Myometrial cell (primary cell): ENCODE results near the gene SLFN14. TPM values are rescaled to one million over a fixed set of nuclear protein-coding genes. Genes with fewer than 3 reads are reported as not detected.

ENCODE experiments used
- total RNA-seq: library from RNA; depleted of rRNA; stranded (reverse); fragments of >200 nt; gene quantifications from 2 replicates; pipeline ENCODE4 v1.2.3, GENCODE V29; 2015

The SLFN14 gene
- total RNA-seq: not detected in 2 replicates

DNA sequence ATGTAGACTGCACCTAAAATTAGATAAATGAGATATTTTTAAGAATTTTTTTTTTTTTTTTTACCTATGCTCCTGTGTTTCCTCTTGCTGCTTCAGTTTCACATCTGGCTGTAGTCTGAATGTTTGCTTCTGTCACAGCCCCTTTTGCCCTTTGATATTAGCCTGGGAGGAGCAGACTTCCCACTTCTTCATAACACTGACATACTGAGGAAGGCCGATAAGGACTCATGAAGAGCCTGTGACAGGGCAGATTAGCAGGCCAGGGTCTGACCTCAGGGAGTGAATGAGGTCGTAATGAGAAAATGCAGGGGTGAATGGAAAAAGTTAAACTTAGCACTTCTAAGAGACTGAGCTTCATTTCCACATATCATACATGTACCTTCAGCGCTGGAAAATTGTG, at the start of gene SLFN14:
SLFN14 (minus strand) TSS at position 117 of the 400 bp plus-strand sequence. CDS start 2,757 bp downstream, outside the sequence.

DNA sequence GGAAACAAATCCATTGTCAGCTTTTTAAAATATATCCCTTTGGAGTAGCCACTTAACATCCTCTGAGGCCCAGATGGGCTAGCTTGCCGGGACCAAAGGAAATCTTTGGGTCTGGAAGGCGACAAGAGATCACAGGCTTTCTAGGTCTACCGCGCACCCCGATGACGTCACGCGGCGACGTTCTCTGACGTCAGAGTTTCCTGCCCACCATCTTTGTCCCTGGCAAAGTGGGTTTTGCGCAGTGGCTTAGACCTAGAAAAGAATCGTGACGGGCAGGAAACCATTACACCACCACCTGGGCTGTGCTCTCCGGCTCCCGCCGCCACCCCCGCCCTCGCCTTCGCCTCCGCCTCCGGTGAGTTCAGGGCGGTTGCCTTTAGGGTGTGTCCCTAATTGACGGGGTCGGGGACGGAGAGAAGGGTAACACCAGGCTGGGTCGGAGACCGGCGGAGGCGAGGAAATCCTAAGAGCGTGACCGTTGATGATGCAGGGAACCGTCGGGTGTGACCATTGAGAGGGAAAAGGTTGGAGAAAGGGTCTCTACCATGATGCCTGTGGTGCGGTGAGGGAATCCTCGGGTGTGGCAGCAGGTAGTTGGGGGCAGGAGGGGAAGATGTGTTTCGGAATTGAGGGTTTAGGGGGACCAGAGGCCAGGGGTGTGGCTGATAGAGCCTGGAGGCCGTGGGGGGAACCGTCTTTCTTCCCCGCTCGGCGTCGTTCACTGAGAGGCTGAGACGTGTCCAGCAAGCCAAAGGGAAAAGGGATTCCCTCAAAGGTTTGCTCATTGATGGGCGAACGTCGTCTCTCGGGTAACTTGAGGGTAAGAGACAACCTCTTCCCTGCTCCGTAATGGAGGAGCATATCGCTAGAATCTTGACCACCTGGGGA, 26.7 kb upstream of the SLFN14 start, which contains the start of gene AP2B1:
AP2B1 (plus strand) TSS at position 249 of the 888 bp plus-strand sequence. CDS start 6,709 bp downstream, outside the sequence.

DNA sequence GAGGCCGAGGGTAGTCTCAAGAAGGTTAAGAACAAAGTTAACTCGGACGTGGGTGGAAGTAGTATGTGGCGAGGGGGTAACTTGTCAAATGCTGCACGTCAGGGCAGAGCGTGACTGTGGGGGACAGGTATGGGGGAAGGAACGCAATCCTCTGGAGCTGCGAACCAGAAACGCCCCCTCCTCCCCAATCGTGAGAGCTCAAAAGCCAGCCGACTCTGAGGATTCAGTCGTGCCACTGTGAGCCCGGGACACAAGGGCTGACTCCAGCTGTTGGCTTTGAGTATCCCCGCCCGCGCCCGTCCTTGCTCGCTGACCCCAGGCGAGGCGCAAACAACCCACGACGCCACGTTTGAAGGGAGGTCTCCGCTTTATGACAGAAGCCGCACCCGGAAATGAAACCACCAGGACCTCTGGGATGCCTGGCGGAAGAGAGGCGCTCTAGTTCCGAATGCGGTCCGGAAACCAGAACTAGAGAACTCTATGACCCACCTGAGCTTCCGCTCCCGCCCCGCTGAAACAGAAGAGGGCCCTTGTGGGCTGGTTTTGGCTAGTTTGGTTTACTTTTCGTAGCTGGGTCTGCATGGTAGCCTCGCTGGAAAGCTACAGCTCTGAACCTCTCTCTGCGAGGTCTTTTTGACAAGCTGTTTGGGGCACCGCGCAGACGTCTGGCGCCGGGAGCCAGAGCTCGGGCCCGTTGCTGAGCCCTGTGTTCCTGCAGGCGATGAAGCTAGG, 17.7 kb upstream of the SLFN14 start, which contains the start of gene PEX12:
PEX12 (minus strand) TSS at position 375 of the 732 bp plus-strand sequence. CDS start 550 bp downstream, outside the sequence.

DNA sequence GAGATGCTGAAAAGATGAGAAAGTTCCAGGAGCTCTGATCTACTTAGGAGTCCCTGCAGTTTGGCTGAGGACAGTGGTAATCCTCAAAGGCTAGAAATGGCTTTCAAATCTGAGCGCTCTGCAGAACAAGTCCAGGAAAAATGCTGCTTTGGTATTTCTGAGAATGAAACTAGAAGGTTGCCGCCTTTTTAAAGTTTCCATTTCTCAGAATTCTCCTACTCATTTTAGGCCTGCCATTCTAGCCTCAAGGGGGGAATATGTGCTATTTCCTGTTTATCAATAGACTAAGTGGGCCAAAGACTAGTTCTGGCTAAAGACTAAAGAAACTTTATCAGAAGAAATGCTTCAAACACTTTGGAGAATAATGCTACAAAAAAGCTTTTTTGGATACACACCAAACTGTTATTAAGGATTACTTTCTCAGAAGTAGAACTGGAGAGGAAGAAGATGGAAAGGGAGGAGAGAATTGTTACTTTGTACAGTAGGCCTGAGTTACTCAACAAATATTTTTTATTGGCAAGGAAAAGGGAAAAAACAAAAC, 22.9 kb downstream of the SLFN14 start, which contains the start of gene SLFN12L:
SLFN12L (minus strand) TSS at position 78 of the 541 bp plus-strand sequence. CDS start 15,314 bp downstream, outside the sequence.

Other genes starting within 250 kb of the SLFN14 start
- 65.2 and 93.8 TPM in 2 replicates for gene SLFN11, start 187.2 kb downstream of the SLFN14 start, total RNA-seq
- 18.5 and 24.6 TPM in 2 replicates for gene SLFN12, start 128.3 kb downstream of the SLFN14 start, total RNA-seq
- 0.86 and 3.4 TPM in 2 replicates for gene SLFN13, start 112.1 kb downstream of the SLFN14 start, total RNA-seq
- gene SLFN12L, start 23.1 kb downstream of the SLFN14 start, total RNA-seq: not detected in 2 replicates
- 5.5 and 7.2 TPM in 2 replicates for gene PEX12, start 17.8 kb upstream of the SLFN14 start, total RNA-seq
- gene AP2B1, start 26.5 kb upstream of the SLFN14 start, total RNA-seq: 81.6 and 104 TPM in 2 replicates
- gene RASL10B, start 170.8 kb upstream of the SLFN14 start, total RNA-seq: 4.6 TPM in 2 replicates
- not detected in 2 replicates for gene GAS2L2, start 192.4 kb upstream of the SLFN14 start, total RNA-seq
- gene C17orf50, start 200.1 kb upstream of the SLFN14 start, total RNA-seq: not detected in 2 replicates
- gene MMP28, start 234.8 kb upstream of the SLFN14 start, total RNA-seq: 6.6 and 9.2 TPM in 2 replicates
- 24.3 and 25.4 TPM in 2 replicates for gene TAF15, start 248.7 kb upstream of the SLFN14 start, total RNA-seq